B cell (primary cell): ENCODE data around the gene TPO. TPM values are rescaled to one million over a fixed set of nuclear protein-coding genes. Genes with fewer than 3 reads are reported as not detected.
"Not testable (repeated sequence)": the region's sequence is repeated elsewhere in the genome, so short reads cannot be mapped to it uniquely, and the experiment has no call there.

Source experiments
- ATAC-seq: fragments of 200-7000 bp; cut with Tn5 transposase; one replicate; pipeline ENCODE4 v1.10.0; 2021; ENCODE audit warnings: low read depth, mild to moderate bottlenecking, moderate number of reproducible peaks, moderate library complexity
- CTCF ChIA-PET: fragments of 350-600 bp; sonication (Branson Sonifier 250); formaldehyde crosslinking; loops from one replicate; lab custom pipeline; 2021; ENCODE audit warnings: antibody characterized with exemption, inconsistent platforms; lab: Charles Lee
- POLR2A ChIA-PET: fragments of 350-600 bp; sonication (Branson Sonifier 250); formaldehyde crosslinking; loops from one replicate; lab custom pipeline; 2021; ENCODE audit warnings: antibody characterized with exemption; lab: Charles Lee
- DNase-seq: peaks from one replicate; pipeline ENCODE4 v3.0.0; 2013
- H2AFZ ChIP-seq: 2 replicates; pipeline ENCODE4 v1.6.1; 2012; ENCODE audit warnings: mild to moderate bottlenecking, low read depth, low read length; ENCODE audit not compliant: insufficient read depth, poor library complexity, severe bottlenecking
- H3K27ac ChIP-seq, 2 donors: 1 replicate in 1 of 2; 2 replicates in 1 of 2; pipeline ENCODE4 v1.5.1; 2012 to 2013; ENCODE audit warnings: low read length in 2 of 2, mild to moderate bottlenecking in 2 of 2, moderate library complexity in 1 of 2
- H3K27me3 ChIP-seq, 4 experiments: fragments of 200-600 bp in 1 of 4; sonication (generic) in 1 of 4; replicated peaks in 1 of 4; 1 replicate in 2 of 4; 2 replicates in 2 of 4; pipeline versions ENCODE4 v1.6.1 to v1.7.0; 2013 to 2016; ENCODE audit warnings: low read length in 3 of 4, mild to moderate bottlenecking in 2 of 4, mixed read lengths in 1 of 4, moderate library complexity in 1 of 4; ENCODE audit not compliant: insufficient read depth in 4 of 4, control insufficient read depth in 3 of 4; ENCODE audit errors: control extremely low read depth in 1 of 4
- H3K36me3 ChIP-seq, 2 experiments: replicated peaks in 1 of 2; 1 replicate in 1 of 2; 2 replicates in 1 of 2; pipeline versions ENCODE4 v1.6.1 to v1.7.1; 2013; ENCODE audit warnings: low read length in 1 of 2; ENCODE audit not compliant: insufficient read depth in 2 of 2, control insufficient read depth in 1 of 2; ENCODE audit errors: control extremely low read depth in 1 of 2, extremely low read depth in 1 of 2
- H3K4me1 ChIP-seq, 2 donors: fragments of 200-600 bp in 1 of 2; sonication (generic) in 1 of 2; 1 replicate in 1 of 2; 2 replicates in 1 of 2; pipeline versions ENCODE4 v1.5.1 to v1.6.1; 2013 to 2017; ENCODE audit warnings: low read length in 2 of 2; ENCODE audit not compliant: control insufficient read depth in 2 of 2, insufficient read depth in 2 of 2
- H3K4me2 ChIP-seq: replicated peaks from 2 replicates; pipeline ENCODE3; 2012; ENCODE audit warnings: mild to moderate bottlenecking, low read depth, low read length; ENCODE audit not compliant: poor library complexity, severe bottlenecking
- H3K4me3 ChIP-seq, 5 experiments: fragments of 200-600 bp in 1 of 5; sonication (generic) in 1 of 5; 1 replicate in 3 of 5; 2 replicates in 2 of 5; pipeline versions ENCODE4 v1.5.1 to v1.7.0; 2011 to 2016; ENCODE audit warnings: low read length in 4 of 5, mild to moderate bottlenecking in 4 of 5, low read depth in 2 of 5, control low read depth in 1 of 5, moderate library complexity in 1 of 5; ENCODE audit not compliant: insufficient read depth in 1 of 5; ENCODE audit errors: control extremely low read depth in 1 of 5, extremely low read depth in 1 of 5
- H3K79me2 ChIP-seq: fragments of 200-600 bp; sonication (generic); one replicate; pipeline ENCODE4 v1.6.0; 2016; ENCODE audit warnings: low read length; ENCODE audit not compliant: control insufficient read depth, insufficient read depth
- H3K9ac ChIP-seq: fragments of 200-600 bp; sonication (generic); 2 replicates; pipeline ENCODE4 v1.6.1; 2017; ENCODE audit warnings: mild to moderate bottlenecking, low read length, moderate library complexity
- H3K9me3 ChIP-seq, 3 donors: one replicate each; pipeline versions ENCODE4 v1.6.1 to v1.7.1; 2013; ENCODE audit warnings: low read length in 2 of 3; ENCODE audit not compliant: control insufficient read depth in 2 of 3, insufficient read depth in 1 of 3; ENCODE audit errors: control extremely low read depth in 1 of 3
- H4K20me1 ChIP-seq: 2 replicates; pipeline ENCODE4 v1.6.0; 2012; ENCODE audit warnings: mild to moderate bottlenecking, low read length; ENCODE audit not compliant: insufficient read depth, control insufficient read depth, poor library complexity, severe bottlenecking
- H3K27ac Mint-ChIP-seq: one replicate; pipeline ENCODE4 v1.8.0; 2021; ENCODE audit warnings: mixed read lengths
- H3K27me3 Mint-ChIP-seq: one replicate; pipeline ENCODE4 v1.8.0; 2021; ENCODE audit warnings: mixed read lengths
- H3K4me1 Mint-ChIP-seq: one replicate; pipeline ENCODE4 v1.8.0; 2021; ENCODE audit warnings: mixed read lengths
- H3K4me3 Mint-ChIP-seq: one replicate; pipeline ENCODE4 v1.8.0; 2021; ENCODE audit warnings: mixed read lengths
- H3K9me3 Mint-ChIP-seq: one replicate; pipeline ENCODE4 v1.8.0; 2022; ENCODE audit warnings: mixed read lengths; ENCODE audit not compliant: insufficient read depth
- CTCF ChIP-seq: fragments of 200-600 bp; IDR thresholded peaks from one replicate; pipeline ENCODE4 v1.8.0; 2022; ENCODE audit warnings: antibody characterized with exemption, mild to moderate bottlenecking
- EZH2 ChIP-seq: IDR thresholded peaks from 2 replicates; pipeline ENCODE4 v1.6.1; 2012; ENCODE audit warnings: borderline replicate concordance, low read depth, mild to moderate bottlenecking, moderate library complexity, low read length; ENCODE audit not compliant: insufficient read depth, poor library complexity, severe bottlenecking
- whole genome bisulfite sequencing: methylation state at CpG from one replicate; pipeline ENCODE4 v1.1.5; 2013; ENCODE audit warnings: missing lambda C conversion rate; ENCODE audit not compliant: insufficient coverage; 5-methylcytosine and 5-hydroxymethylcytosine counted together
- intact Hi-C: fragments of 100-400 bp; cut with micrococcal nuclease; formaldehyde crosslinking; loops from one replicate; pipeline ENCODE4 v1.10.0; 2022
- polyA plus RNA-seq: library from polyadenylated mRNA; depleted of rRNA; stranded (reverse); fragments of >200 nt; gene quantifications from 2 replicates; pipeline ENCODE4 v1.2.3, GENCODE V29; 2012
- total RNA-seq, 2 donors: library from RNA; stranded (reverse); fragments of 120-200 nt in 1 of 2; gene quantifications; 1 replicate in 1 of 2; 2 replicates in 1 of 2; pipeline versions ENCODE4 v1.2.3 to v1.2.4, GENCODE V29; 2013 to 2022

TPO gene
- total and polyA plus RNA-seq, 2 donors (not counting 1 experiment from before 2014, with no cell fraction given) = not detected

GRCh38 chr2:1414121-1414520 is 858 bp downstream of the TPO start:
- no peaks in the 10 kb centered on the region for H3K4me1 ChIP-seq
- no peak overlapping the region for H2AFZ ChIP-seq
- TF ChIP-seq CTCF (no peak), EZH2 (no peak)
- DNase-seq (no peak), ATAC-seq (no peak)
- H3K9ac ChIP-seq = no peak overlapping the region
- H3K27me3 ChIP-seq = no peaks in the 10 kb centered on the region
- H3K9me3 Mint-ChIP-seq = no peaks in the 10 kb centered on the region
- peaks cover 5% of the 10 kb centered on the region for H3K27me3 Mint-ChIP-seq
- H3K9me3 ChIP-seq = no peaks in the 10 kb centered on the region
- H3K4me2 ChIP-seq = no peak overlapping the region
- H3K4me1 Mint-ChIP-seq = no peaks in the 10 kb centered on the region
- intact Hi-C loops = no loop called here
- no peak overlapping the region for H3K4me3 Mint-ChIP-seq
- H3K27ac ChIP-seq = no peak overlapping the region
- H4K20me1 ChIP-seq = no peaks in the 10 kb centered on the region
- WGBS = 87% methylated on average over 12 of the region's 13 CpGs
- no peak overlapping the region for H3K4me3 ChIP-seq
- no peaks in the 10 kb centered on the region for H3K36me3 ChIP-seq
- CTCF ChIA-PET = no interaction called here
- no peaks in the 10 kb centered on the region for H3K79me2 ChIP-seq
- POLR2A ChIA-PET = no interaction called here
- H3K27ac Mint-ChIP-seq = no peak overlapping the region

- H3K27ac Mint-ChIP-seq, H3K27me3 ChIP-seq, DNase-seq, H3K9ac ChIP-seq, H3K4me1 Mint-ChIP-seq, intact Hi-C loops, H3K36me3 ChIP-seq, H3K9me3 Mint-ChIP-seq, H4K20me1 ChIP-seq, H3K4me1 ChIP-seq, ATAC-seq, H3K27me3 Mint-ChIP-seq, H3K79me2 ChIP-seq, CTCF ChIA-PET, H3K27ac ChIP-seq, H3K4me2 ChIP-seq, H3K4me3 Mint-ChIP-seq, POLR2A ChIA-PET, H3K9me3 ChIP-seq, H3K4me3 ChIP-seq, H2AFZ ChIP-seq: not testable (repeated sequence)
- WGBS = 91% methylated on average over 11 of the region's 11 CpGs
Observed at GRCh38 chr2:1414901-1415300, 1.6 kb downstream of the TPO start.
